Tibial nerve (tissue), 3 donors: Measurements from ENCODE around the gene RIPK3.

ENCODE experiments used
- EP300 ChIP-seq, 2 donors: sonication (generic); formaldehyde crosslinking; IDR thresholded peaks; one replicate each; pipeline ENCODE4 v1.6.1; 2017; ENCODE audit warnings: antibody characterized with exemption in 2 of 2, mild to moderate bottlenecking in 1 of 2
- POLR2A ChIP-seq, 2 donors: fragments of 450-650 bp; IDR thresholded peaks; one replicate each; pipeline ENCODE4 v1.6.1; 2017; ENCODE audit warnings: antibody characterized with exemption in 2 of 2, mild to moderate bottlenecking in 2 of 2, moderate library complexity in 2 of 2

DNA sequence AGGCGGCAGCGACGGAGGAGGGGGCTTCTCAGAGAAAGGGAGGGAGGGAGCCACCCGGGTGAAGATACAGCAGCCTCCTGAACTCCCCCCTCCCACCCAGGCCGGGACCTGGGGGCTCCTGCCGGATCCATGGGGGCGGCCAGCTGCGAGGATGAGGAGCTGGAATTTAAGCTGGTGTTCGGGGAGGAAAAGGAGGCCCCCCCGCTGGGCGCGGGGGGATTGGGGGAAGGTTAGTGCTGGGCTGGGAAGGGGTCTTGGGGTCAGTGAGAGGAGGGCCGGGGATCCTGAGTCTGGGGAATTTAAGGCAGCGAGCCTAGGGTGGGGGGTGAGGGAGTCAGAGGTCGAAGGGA is 28.4 kb upstream of the RIPK3 start:
- TF ChIP-seq EP300 (IDR thresholded peaks at IDR 0.05): no peak
- TF ChIP-seq POLR2A (IDR thresholded peaks at IDR 0.05): no peak
